ENCODE measurements around the gene CALD1. TPM values are rescaled to one million over a fixed set of nuclear protein-coding genes. Genes with fewer than 3 reads are reported as not detected.

Gene CALD1
- total RNA-seq, 1 experiment from 2014 or later, result 107 TPM

- Histone ChIP-seq H2BK5ac (ENCODE audit: insufficient read length, low read length) (no peak overlapping the region), H3K9ac (ENCODE audit: extremely low read depth, insufficient read length, low read length) (no peak overlapping the region), H3K9me3 (ENCODE audit: control insufficient read depth, low read depth, low read length) (no peaks in the 10 kb centered on the region), H3K56ac (ENCODE audit: insufficient read length, low read depth, low read length) (no peak overlapping the region), H2AFZ (ENCODE audit: low read length) (no peak overlapping the region), H2BK15ac (ENCODE audit: low read depth, low read length) (no peak overlapping the region), H3K23me2 (ENCODE audit: insufficient read length, low read depth, low read length, poor library complexity, severe bottlenecking) (no peaks in the 10 kb centered on the region), H3K23ac (ENCODE audit: insufficient read length, low read depth, low read length) (no peak overlapping the region), H3T11ph (ENCODE audit: low read length) (no peak overlapping the region), H3K14ac (ENCODE audit: insufficient read depth, low read length) (no peak overlapping the region), H2BK20ac (ENCODE audit: low read depth, low read length, poor library complexity, severe bottlenecking) (no peak overlapping the region), H2AK5ac (ENCODE audit: insufficient read length, low read length) (no peak overlapping the region), H3K79me1 (ENCODE audit: insufficient read depth, low read depth, low read length, poor library complexity, severe bottlenecking) (no peaks in the 10 kb centered on the region), H2BK12ac (ENCODE audit: insufficient read length, low read depth, low read length) (no peak overlapping the region), H3K4ac (ENCODE audit: low read depth, low read length) (no peak overlapping the region), H3K79me2 (ENCODE audit: insufficient read depth, low read length) (no peaks in the 10 kb centered on the region), H3K4me1 (ENCODE audit: insufficient read depth, low read length) (no peaks in the 10 kb centered on the region), H3K27me3 (ENCODE audit: insufficient read depth, low read length) (no peaks in the 10 kb centered on the region), H4K20me1 (ENCODE audit: control insufficient read depth, insufficient read depth, insufficient read length) (no peaks in the 10 kb centered on the region), H4K5ac (ENCODE audit: insufficient read length, low read depth, low read length) (no peak overlapping the region), H2BK120ac (ENCODE audit: low read depth, low read length, poor library complexity, severe bottlenecking) (no peak overlapping the region), H4K8ac (replicated peaks; ENCODE audit: insufficient read length, low read depth, low read length) (no peak overlapping the region), H3K4me2 (ENCODE audit: insufficient read depth, insufficient read length, low read length) (no peak overlapping the region), H3K18ac (ENCODE audit: insufficient read length, low read depth, low read length) (no peak overlapping the region), H3K27ac (ENCODE audit: insufficient read length, low read depth, low read length) (no peak overlapping the region), H4K91ac (ENCODE audit: insufficient read length, low read depth, low read length) (no peak overlapping the region)
- DNase-seq, result no peak
- no CpG with 5 or more reads among the region's 6 CpGs for WGBS (ENCODE audit: extremely low coverage, insufficient read length, low lambda C conversion rate)
- H3K4me1 Mint-ChIP-seq, result no peaks in the 10 kb centered on the region
- no peak for TF ChIP-seq CTCF (conservative IDR thresholded peaks at IDR 0.05)
- H3K27me3 Mint-ChIP-seq (ENCODE audit: low read depth), result no peaks in the 10 kb centered on the region
- no peak overlapping the region for H3K4me3 Mint-ChIP-seq
- no peaks in the 10 kb centered on the region for H3K36me3 Mint-ChIP-seq (ENCODE audit: insufficient read depth in 1 of 3, low read depth in 3 of 3)
- H3K27ac Mint-ChIP-seq, result no peak overlapping the region
- H3K9me3 Mint-ChIP-seq, result no peaks in the 10 kb centered on the region
Measured at GRCh38 chr7:134752006-134752760, 27.3 kb upstream of the CALD1 start.

Measured in H9 (cell line).